Fibroblast of pulmonary artery (primary cell): ENCODE measurements around the gene MAGI2.

Experiments used
- DNase-seq: peaks from one replicate; pipeline ENCODE4 v3.0.0-alpha.2; 2010; ENCODE audit warnings: low read depth
- H3K4me3 ChIP-seq: replicated peaks from 2 replicates; pipeline ENCODE4 v1.5.1; 2011; ENCODE audit warnings: low read depth, mild to moderate bottlenecking, control low read depth, low read length, moderate library complexity
- TF ChIP-seq, protein P1 (sequence below): IDR thresholded peaks from 2 replicates; pipeline ENCODE4 v1.5.1; 2011; ENCODE audit warnings: mild to moderate bottlenecking, control low read depth, low read length, inconsistent platforms; ENCODE audit errors: missing control alignments

MAGI2 gene

DNA sequence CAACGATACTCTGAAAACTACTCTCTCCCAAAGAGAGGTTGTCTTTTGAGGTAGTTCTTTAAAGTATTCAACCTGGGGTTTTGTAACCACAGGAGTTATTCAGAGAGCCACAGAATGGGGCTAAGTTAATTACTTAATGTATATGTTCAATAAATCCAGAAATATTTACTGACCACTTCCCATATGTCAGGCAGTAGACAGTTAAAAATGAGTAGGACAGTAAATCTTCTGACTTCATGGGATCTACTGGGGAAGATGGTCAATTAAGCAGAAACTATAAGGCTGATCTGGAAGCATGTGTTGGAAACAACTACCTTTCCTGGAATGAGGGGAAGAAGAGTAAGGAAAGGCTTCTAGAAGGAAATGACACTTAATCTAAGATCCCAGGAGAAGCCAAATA is 167.7 kb downstream of the MAGI2 start:
- TF ChIP-seq, protein P1, sequence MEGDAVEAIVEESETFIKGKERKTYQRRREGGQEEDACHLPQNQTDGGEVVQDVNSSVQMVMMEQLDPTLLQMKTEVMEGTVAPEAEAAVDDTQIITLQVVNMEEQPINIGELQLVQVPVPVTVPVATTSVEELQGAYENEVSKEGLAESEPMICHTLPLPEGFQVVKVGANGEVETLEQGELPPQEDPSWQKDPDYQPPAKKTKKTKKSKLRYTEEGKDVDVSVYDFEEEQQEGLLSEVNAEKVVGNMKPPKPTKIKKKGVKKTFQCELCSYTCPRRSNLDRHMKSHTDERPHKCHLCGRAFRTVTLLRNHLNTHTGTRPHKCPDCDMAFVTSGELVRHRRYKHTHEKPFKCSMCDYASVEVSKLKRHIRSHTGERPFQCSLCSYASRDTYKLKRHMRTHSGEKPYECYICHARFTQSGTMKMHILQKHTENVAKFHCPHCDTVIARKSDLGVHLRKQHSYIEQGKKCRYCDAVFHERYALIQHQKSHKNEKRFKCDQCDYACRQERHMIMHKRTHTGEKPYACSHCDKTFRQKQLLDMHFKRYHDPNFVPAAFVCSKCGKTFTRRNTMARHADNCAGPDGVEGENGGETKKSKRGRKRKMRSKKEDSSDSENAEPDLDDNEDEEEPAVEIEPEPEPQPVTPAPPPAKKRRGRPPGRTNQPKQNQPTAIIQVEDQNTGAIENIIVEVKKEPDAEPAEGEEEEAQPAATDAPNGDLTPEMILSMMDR, result no peak
- H3K4me3 ChIP-seq, result no peak overlapping the region
- no peak for DNase-seq

DNA sequence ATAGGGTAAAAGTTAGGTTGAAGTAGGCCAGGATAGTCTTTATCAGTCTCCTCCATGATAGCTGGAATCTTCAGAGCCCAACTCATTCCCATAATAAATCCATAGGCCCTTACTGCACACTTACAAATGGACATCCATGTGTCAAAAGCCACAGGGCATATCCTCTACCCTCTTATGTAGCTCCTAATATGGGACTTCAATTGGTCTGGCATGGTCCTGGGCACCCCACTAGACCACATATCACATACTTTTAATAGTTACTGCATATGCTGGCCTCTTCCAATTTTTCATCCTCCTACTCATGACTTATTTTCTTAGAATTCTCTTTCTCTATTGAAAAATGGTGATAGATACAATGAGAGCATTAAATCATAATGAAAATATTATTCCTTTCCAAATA is 169.3 kb downstream of the MAGI2 start:
- TF ChIP-seq, protein P1, result no peak
- DNase-seq, result peak; percentile 24
- H3K4me3 ChIP-seq, result no peak overlapping the region

- TF ChIP-seq, protein P1, result no peak
- DNase-seq, result peak; percentile 69
- no peak overlapping the region for H3K4me3 ChIP-seq
These were observed 170.4 kb downstream of the MAGI2 start for GRCh38 chr7:79282882-79283602.

DNA sequence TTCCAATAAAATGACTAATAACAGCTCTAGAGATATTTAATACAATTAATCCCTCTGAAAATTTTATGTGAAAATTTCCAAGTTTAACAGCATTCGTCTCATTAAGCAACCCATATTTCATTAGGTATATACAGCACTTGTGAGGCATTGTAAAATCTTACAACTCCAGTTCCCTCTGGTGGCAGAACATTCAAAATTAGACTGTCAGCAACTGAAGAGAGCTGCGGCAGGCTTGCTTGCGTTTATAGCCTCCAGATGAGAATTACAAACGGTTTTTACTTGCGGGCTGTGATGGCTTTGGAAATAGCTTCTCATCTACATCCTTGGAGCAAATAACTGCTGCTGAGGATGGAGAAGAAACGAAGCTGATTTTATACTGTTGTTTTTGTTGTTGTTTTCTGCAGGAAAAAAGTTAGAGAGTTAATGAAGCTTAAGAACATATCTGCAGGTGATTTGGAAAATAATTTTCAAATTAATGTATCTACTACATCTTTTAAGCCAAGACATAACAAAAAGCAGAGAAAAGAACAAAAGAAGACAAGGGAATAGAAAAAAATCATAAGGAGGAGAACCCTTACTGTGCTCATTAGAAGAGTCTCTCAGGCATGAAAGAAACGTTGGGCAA is 171.3 kb downstream of the MAGI2 start:
- TF ChIP-seq, protein P1, result peak; percentile 62
- H3K4me3 ChIP-seq, result no peak overlapping the region
- DNase-seq, result peak; percentile 81

GRCh38 chr7:79281426-79281825 is 172.0 kb downstream of the MAGI2 start:
- TF ChIP-seq, protein P1, result no peak
- peak; percentile 30 for DNase-seq
- no peak overlapping the region for H3K4me3 ChIP-seq

- no peak overlapping the region for H3K4me3 ChIP-seq
- TF ChIP-seq, protein P1, result no peak
- peak; percentile 83 for DNase-seq
These were observed 180.5 kb downstream of the MAGI2 start for GRCh38 chr7:79272938-79273337.
